Liver (tissue), 9 donors: ENCODE results near the gene EYA4. TPM values are rescaled to one million over a fixed set of nuclear protein-coding genes. Genes with fewer than 3 reads are reported as not detected.

Experiments used
- DNase-seq: peaks from one replicate; pipeline ENCODE4 v3.0.0-alpha.2; 2017; ENCODE audit warnings: low spot score
- H3K27ac ChIP-seq, 2 donors: one replicate each; pipeline ENCODE4 v1.7.0; 2013; ENCODE audit warnings: inconsistent platforms in 2 of 2, low read length in 2 of 2, control low read depth in 1 of 2, low read depth in 1 of 2, mild to moderate bottlenecking in 1 of 2
- H3K27me3 ChIP-seq, 4 donors: one replicate each; pipeline versions ENCODE4 v1.6.1 to v1.7.0; 2013; ENCODE audit warnings: low read length in 3 of 4, inconsistent platforms in 1 of 4, mild to moderate bottlenecking in 1 of 4, moderate library complexity in 1 of 4; ENCODE audit not compliant: control insufficient read depth in 4 of 4, insufficient read depth in 4 of 4
- H3K36me3 ChIP-seq, 4 donors: one replicate each; pipeline versions ENCODE4 v1.6.1 to v1.7.0; 2013; ENCODE audit warnings: low read length in 3 of 4, mild to moderate bottlenecking in 3 of 4, low read depth in 1 of 4, moderate library complexity in 1 of 4; ENCODE audit not compliant: control insufficient read depth in 4 of 4, insufficient read depth in 3 of 4
- H3K4me1 ChIP-seq, 4 donors: one replicate each; pipeline versions ENCODE4 v1.6.1 to v1.7.0; 2013; ENCODE audit warnings: low read length in 3 of 4, mild to moderate bottlenecking in 3 of 4, moderate library complexity in 1 of 4; ENCODE audit not compliant: control insufficient read depth in 4 of 4, insufficient read depth in 4 of 4
- H3K4me3 ChIP-seq, 3 donors: one replicate each; pipeline versions ENCODE4 v1.6.1 to v1.7.0; 2013; ENCODE audit warnings: low read length in 3 of 3, control low read depth in 1 of 3, low read depth in 1 of 3, mild to moderate bottlenecking in 1 of 3
- H3K9ac ChIP-seq, 2 donors: one replicate each; pipeline ENCODE4 v1.7.0; 2013; ENCODE audit warnings: low read length in 2 of 2, mild to moderate bottlenecking in 2 of 2, moderate library complexity in 2 of 2, control low read depth in 1 of 2, low read depth in 1 of 2
- H3K9me3 ChIP-seq, 4 donors: one replicate each; pipeline versions ENCODE4 v1.6.1 to v1.7.0; 2013; ENCODE audit warnings: low read length in 3 of 4; ENCODE audit not compliant: control insufficient read depth in 4 of 4
- EGR1 ChIP-seq, 2 donors: IDR thresholded peaks; 2 replicates each; pipeline ENCODE4 v1.6.1; 2016 to 2018; ENCODE audit warnings: antibody characterized with exemption in 2 of 2, low read depth in 2 of 2
- FOXA1 ChIP-seq: IDR thresholded peaks from 2 replicates; pipeline ENCODE4 v1.6.1; 2016; ENCODE audit warnings: antibody characterized with exemption
- FOXA2 ChIP-seq: IDR thresholded peaks from 2 replicates; pipeline ENCODE4 v1.6.1; 2016; ENCODE audit warnings: antibody characterized with exemption
- GABPA ChIP-seq, 2 donors: IDR thresholded peaks in 1 of 2; conservative IDR thresholded peaks in 1 of 2; 2 replicates each; pipeline ENCODE4 v1.6.1; 2016; ENCODE audit warnings: antibody characterized with exemption in 2 of 2, mild to moderate bottlenecking in 1 of 2, moderate library complexity in 1 of 2
- HNF4A ChIP-seq, 2 donors: conservative IDR thresholded peaks; 2 replicates each; pipeline ENCODE4 v1.6.1; 2016; ENCODE audit warnings: antibody characterized with exemption in 2 of 2, mild to moderate bottlenecking in 2 of 2
- HNF4G ChIP-seq: IDR thresholded peaks from 2 replicates; pipeline ENCODE4 v1.6.1; 2016; ENCODE audit warnings: antibody characterized with exemption
- JUND ChIP-seq, 2 donors: IDR thresholded peaks; 2 replicates each; pipeline ENCODE4 v1.6.1; 2016; ENCODE audit warnings: antibody characterized with exemption in 2 of 2
- MAX ChIP-seq: IDR thresholded peaks from 2 replicates; pipeline ENCODE4 v1.6.1; 2016; ENCODE audit warnings: antibody characterized with exemption
- NR2F2 ChIP-seq: IDR thresholded peaks from 2 replicates; pipeline ENCODE4 v1.6.1; 2016; ENCODE audit warnings: antibody characterized with exemption
- RAD21 ChIP-seq, 2 donors: IDR thresholded peaks; 2 replicates each; pipeline ENCODE4 v1.6.1; 2016; ENCODE audit warnings: antibody characterized with exemption in 2 of 2, mild to moderate bottlenecking in 2 of 2
- REST ChIP-seq: IDR thresholded peaks from 2 replicates; pipeline ENCODE4 v1.6.1; 2016; ENCODE audit warnings: antibody characterized with exemption, mild to moderate bottlenecking
- RXRA ChIP-seq, 2 donors: IDR thresholded peaks; 2 replicates each; pipeline ENCODE4 v1.6.1; 2017 to 2018; ENCODE audit warnings: antibody characterized with exemption in 2 of 2, mild to moderate bottlenecking in 1 of 2
- SP1 ChIP-seq: IDR thresholded peaks from 2 replicates; pipeline ENCODE4 v1.6.1; 2018; ENCODE audit warnings: antibody characterized with exemption, mild to moderate bottlenecking
- TAF1 ChIP-seq: conservative IDR thresholded peaks from 2 replicates; pipeline ENCODE4 v1.6.1; 2016; ENCODE audit warnings: antibody characterized with exemption, mild to moderate bottlenecking
- YY1 ChIP-seq: IDR thresholded peaks from 2 replicates; pipeline ENCODE4 v1.6.1; 2016; ENCODE audit warnings: antibody characterized with exemption, mild to moderate bottlenecking
- WGBS: extraction: QIAGEN DNeasy Blood & Tissue Kit; methylation state at CpG from one replicate; pipeline ENCODE4 v1.1.7; 2013; 5-methylcytosine and 5-hydroxymethylcytosine counted together
- polyA plus RNA-seq, 2 donors: library from polyadenylated mRNA; stranded (reverse) in 1 of 2; unstranded in 1 of 2; fragments of 200-250 nt in 1 of 2; fragments of >200 nt in 1 of 2; fragmentation: Nextera tagmentation in 1 of 2; extraction: Ambion mirVana in 1 of 2; gene quantifications; one replicate each; pipeline versions ENCODE4 v1.2.1 to v1.2.3, GENCODE V29; 2013 to 2015
- total RNA-seq, 2 donors: library from RNA; depleted of rRNA; stranded (reverse); fragments of >200 nt; gene quantifications; one replicate each; pipeline ENCODE4 v1.2.3, GENCODE V29; 2014
- TF ChIP-seq, protein P1 (sequence below): fragments of 150-350 bp; IDR thresholded peaks from 2 replicates; pipeline ENCODE4 v1.5.1; 2017; ENCODE audit warnings: improper control_type of control experiment, low read depth, low read length; ENCODE audit not compliant: missing input control
- TF ChIP-seq, protein P2 (sequence below): IDR thresholded peaks from 2 replicates; pipeline ENCODE4 v1.6.1; 2016; ENCODE audit warnings: antibody characterized with exemption
- TF ChIP-seq, protein P3 (sequence below): IDR thresholded peaks from 2 replicates; pipeline ENCODE4 v1.6.1; 2016; ENCODE audit warnings: antibody characterized with exemption
- donor health status: healthy.
- donor health status: healthy.
- donor health status: healthy.
- donor health status: healthy.
- donor health status: healthy.

EYA4 gene
- total and polyA plus RNA-seq, 4 donors: 0.05 to 0.50 TPM; not detected in 2

DNA sequence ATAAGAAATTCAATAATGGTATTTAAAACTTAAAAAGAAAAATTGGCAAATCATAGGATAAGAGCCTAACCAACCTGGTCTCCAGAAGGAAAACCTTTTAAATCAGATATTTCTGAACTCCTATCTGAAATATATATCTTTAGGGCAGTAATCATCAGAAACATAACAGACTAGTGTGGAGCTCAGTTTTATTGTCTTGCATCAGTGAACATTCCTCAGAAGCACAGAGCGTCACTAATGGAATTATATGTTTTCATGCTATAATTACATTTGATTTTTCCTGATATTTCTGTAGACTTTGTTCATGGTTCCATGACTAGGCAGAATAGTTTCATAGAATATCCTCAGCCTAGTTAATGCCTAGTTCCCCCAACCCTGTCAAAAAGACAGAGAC lies 262.2 kb downstream of the EYA4 start:
- TF ChIP-seq FOXA2: no peak
- no peak for TF ChIP-seq SP1
- no peak for TF ChIP-seq JUND (IDR thresholded peaks at IDR 0.05)
- no peak for TF ChIP-seq RXRA (IDR thresholded peaks at IDR 0.05)
- TF ChIP-seq YY1: no peak
- TF ChIP-seq HNF4G: no peak
- TF ChIP-seq, protein P1, sequence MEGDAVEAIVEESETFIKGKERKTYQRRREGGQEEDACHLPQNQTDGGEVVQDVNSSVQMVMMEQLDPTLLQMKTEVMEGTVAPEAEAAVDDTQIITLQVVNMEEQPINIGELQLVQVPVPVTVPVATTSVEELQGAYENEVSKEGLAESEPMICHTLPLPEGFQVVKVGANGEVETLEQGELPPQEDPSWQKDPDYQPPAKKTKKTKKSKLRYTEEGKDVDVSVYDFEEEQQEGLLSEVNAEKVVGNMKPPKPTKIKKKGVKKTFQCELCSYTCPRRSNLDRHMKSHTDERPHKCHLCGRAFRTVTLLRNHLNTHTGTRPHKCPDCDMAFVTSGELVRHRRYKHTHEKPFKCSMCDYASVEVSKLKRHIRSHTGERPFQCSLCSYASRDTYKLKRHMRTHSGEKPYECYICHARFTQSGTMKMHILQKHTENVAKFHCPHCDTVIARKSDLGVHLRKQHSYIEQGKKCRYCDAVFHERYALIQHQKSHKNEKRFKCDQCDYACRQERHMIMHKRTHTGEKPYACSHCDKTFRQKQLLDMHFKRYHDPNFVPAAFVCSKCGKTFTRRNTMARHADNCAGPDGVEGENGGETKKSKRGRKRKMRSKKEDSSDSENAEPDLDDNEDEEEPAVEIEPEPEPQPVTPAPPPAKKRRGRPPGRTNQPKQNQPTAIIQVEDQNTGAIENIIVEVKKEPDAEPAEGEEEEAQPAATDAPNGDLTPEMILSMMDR: no peak
- no peak for TF ChIP-seq REST
- no peak for TF ChIP-seq GABPA (IDR thresholded peaks at IDR 0.05 in 1 of 2, conservative IDR thresholded peaks at IDR 0.05 in 1 of 2)
- TF ChIP-seq FOXA1: no peak
- no peak for TF ChIP-seq NR2F2
- TF ChIP-seq, protein P2, sequence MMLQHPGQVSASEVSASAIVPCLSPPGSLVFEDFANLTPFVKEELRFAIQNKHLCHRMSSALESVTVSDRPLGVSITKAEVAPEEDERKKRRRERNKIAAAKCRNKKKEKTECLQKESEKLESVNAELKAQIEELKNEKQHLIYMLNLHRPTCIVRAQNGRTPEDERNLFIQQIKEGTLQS: no peak
- TF ChIP-seq HNF4A (conservative IDR thresholded peaks at IDR 0.05): no peak
- TF ChIP-seq EGR1 (IDR thresholded peaks at IDR 0.05; ENCODE audit: low read depth in 2 of 2): no peak
- TF ChIP-seq TAF1: no peak
- TF ChIP-seq MAX: no peak
- no peak for TF ChIP-seq RAD21 (IDR thresholded peaks at IDR 0.05)
- Histone ChIP-seq H3K9ac (no peak overlapping the region), H3K36me3 (no peaks in the 10 kb centered on the region), H3K4me3 (no peak overlapping the region), H3K9me3 (no peaks in the 10 kb centered on the region), H3K27me3 (peaks cover 0 to 8% (median 0%) of the 10 kb centered on the region in 4 donors), H3K27ac (no peak overlapping the region), H3K4me1 (no peaks in the 10 kb centered on the region)
- WGBS: 94% methylated on average over 1 of the region's 1 CpG
- DNase-seq: no peak

DNA sequence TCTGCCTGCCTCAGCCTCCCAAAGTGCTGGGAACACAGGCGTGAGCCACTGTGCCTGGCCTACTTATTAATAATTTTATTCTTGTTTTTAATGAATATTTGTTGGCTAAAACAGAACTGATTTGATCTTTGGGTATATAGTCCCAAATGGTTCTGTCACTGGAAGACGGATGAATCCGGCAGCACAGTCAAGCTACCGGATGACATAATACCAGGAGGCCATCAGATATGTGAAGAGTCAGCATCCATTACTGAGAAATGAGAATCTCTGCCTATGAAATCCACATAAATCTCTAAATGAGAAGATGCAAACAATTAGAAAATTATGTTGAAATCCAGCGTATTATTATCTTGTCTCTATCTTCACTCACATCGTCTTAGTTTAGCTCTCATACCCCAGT lies 263.0 kb downstream of the EYA4 start:
- Histone ChIP-seq H3K36me3 (no peaks in the 10 kb centered on the region), H3K9me3 (no peaks in the 10 kb centered on the region), H3K4me1 (no peaks in the 10 kb centered on the region), H3K4me3 (no peak overlapping the region), H3K27me3 (peaks cover 0 to 8% (median 0%) of the 10 kb centered on the region in 4 donors), H3K27ac (no peak overlapping the region), H3K9ac (no peak overlapping the region)
- DNase-seq: no peak
- WGBS: 94% methylated on average over 6 of the region's 6 CpGs
- TF ChIP-seq FOXA2 (no peak), RXRA (IDR thresholded peaks at IDR 0.05) (no peak), RAD21 (IDR thresholded peaks at IDR 0.05) (no peak), SP1 (no peak), REST (no peak), GABPA (IDR thresholded peaks at IDR 0.05 in 1 of 2, conservative IDR thresholded peaks at IDR 0.05 in 1 of 2) (no peak), EGR1 (IDR thresholded peaks at IDR 0.05; ENCODE audit: low read depth in 2 of 2) (no peak), NR2F2 (no peak), TAF1 (no peak), JUND (IDR thresholded peaks at IDR 0.05) (no peak), HNF4G (no peak), FOXA1 (no peak), MAX (no peak)
- TF ChIP-seq, protein P3, sequence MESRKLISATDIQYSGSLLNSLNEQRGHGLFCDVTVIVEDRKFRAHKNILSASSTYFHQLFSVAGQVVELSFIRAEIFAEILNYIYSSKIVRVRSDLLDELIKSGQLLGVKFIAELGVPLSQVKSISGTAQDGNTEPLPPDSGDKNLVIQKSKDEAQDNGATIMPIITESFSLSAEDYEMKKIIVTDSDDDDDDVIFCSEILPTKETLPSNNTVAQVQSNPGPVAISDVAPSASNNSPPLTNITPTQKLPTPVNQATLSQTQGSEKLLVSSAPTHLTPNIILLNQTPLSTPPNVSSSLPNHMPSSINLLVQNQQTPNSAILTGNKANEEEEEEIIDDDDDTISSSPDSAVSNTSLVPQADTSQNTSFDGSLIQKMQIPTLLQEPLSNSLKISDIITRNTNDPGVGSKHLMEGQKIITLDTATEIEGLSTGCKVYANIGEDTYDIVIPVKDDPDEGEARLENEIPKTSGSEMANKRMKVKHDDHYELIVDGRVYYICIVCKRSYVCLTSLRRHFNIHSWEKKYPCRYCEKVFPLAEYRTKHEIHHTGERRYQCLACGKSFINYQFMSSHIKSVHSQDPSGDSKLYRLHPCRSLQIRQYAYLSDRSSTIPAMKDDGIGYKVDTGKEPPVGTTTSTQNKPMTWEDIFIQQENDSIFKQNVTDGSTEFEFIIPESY: no peak
- TF ChIP-seq, protein P2: no peak
